ENCODE measurements around the gene MYOZ2. TPM values are rescaled to one million over a fixed set of nuclear protein-coding genes. Genes with fewer than 3 reads are reported as not detected.

The MYOZ2 gene
- total and polyA plus RNA-seq, 2 of the 13 experiments (the other 11 are each of a cell fraction or from before 2014, with no cell fraction given), result 0.03 TPM; not detected in 1

GRCh38 chr4:119130365-119131065, 5.1 kb upstream of the MYOZ2 start:
- 35% methylated on average over 4 of the region's 4 CpGs for WGBS (ENCODE audit: low lambda C conversion rate)
- Histone ChIP-seq H3K4me3 (replicated peaks in 1 of 3; ENCODE audit: insufficient read depth in 1 of 3, low read depth in 2 of 3, low read length in 3 of 3) (no peak overlapping the region), H2AFZ (ENCODE audit: low read length) (no peak overlapping the region), H3K27ac (ENCODE audit: extremely low read length, insufficient read depth, low read length) (no peak overlapping the region), H3K27me3 (ENCODE audit: control insufficient read depth in 1 of 2, insufficient read depth in 2 of 2, low read length in 2 of 2) (peaks cover 0 to 6% of the 10 kb centered on the region in 2 experiments; a peak in 1 of 5 replicates), H3K4me1 (ENCODE audit: insufficient read depth, low read length) (no peaks in the 10 kb centered on the region), H3K9me3 (ENCODE audit: low read length) (no peaks in the 10 kb centered on the region), H3K79me2 (ENCODE audit: insufficient read depth, low read length) (no peaks in the 10 kb centered on the region), H4K20me1 (ENCODE audit: insufficient read depth, low read length) (no peaks in the 10 kb centered on the region), H3K36me3 (replicated peaks in 1 of 2; ENCODE audit: control insufficient read depth in 1 of 2, insufficient read depth in 2 of 2, low read length in 2 of 2) (no peaks in the 10 kb centered on the region), H3K4me2 (ENCODE audit: low read depth, low read length) (no peak overlapping the region), H3K9ac (ENCODE audit: insufficient read depth, low read depth, low read length) (no peak overlapping the region)
- ChIA-PET CTCF (ENCODE audit: low intra/inter-chr PET ratio, low total read pairs) (no interaction called here), POLR2A (no interaction called here)
- in situ Hi-C loops (cut with HindIII; ENCODE audit: extremely low pct_ligation_motif_present, low pct_unique_long_range_greater_than_20kb) (no loop called here), intact Hi-C loops (cut with micrococcal nuclease; ENCODE audit: unreplicated experiment) (no loop called here)
- DNase-seq (ENCODE audit: low spot score) (no peak), ATAC-seq (no peak), FAIRE-seq (no peak)
- no TSS peak for BruUV-seq (replicated peaks)
- TF ChIP-seq TSC22D2 (CRISPR knock-in tag; IDR thresholded peaks at IDR 0.05; ENCODE audit: borderline replicate concordance) (no peak), PAF1 (CRISPR knock-in tag; IDR thresholded peaks at IDR 0.05) (no peak), SP4 (CRISPR knock-in tag; IDR thresholded peaks at IDR 0.05) (no peak), FOSL1 (CRISPR knock-in tag; IDR thresholded peaks at IDR 0.05; ENCODE audit: borderline replicate concordance) (no peak), ATF7 (IDR thresholded peaks at IDR 0.05) (no peak), ATF7 (CRISPR knock-in tag; IDR thresholded peaks at IDR 0.05) (no peak), ESRRA (CRISPR knock-in tag; IDR thresholded peaks at IDR 0.05; ENCODE audit: low read depth) (no peak), KAT7 (CRISPR knock-in tag; IDR thresholded peaks at IDR 0.05; ENCODE audit: borderline replicate concordance) (no peak), NFE2 (CRISPR knock-in tag; IDR thresholded peaks at IDR 0.05) (no peak), FOXP1 (IDR thresholded peaks at IDR 0.05) (no peak), FOXP1 (CRISPR knock-in tag; IDR thresholded peaks at IDR 0.05) (no peak), PLRG1 (conservative IDR thresholded peaks at IDR 0.05) (no peak), ETV6 (CRISPR knock-in tag; conservative IDR thresholded peaks at IDR 0.05) (no peak), STAT5B (CRISPR knock-in tag; IDR thresholded peaks at IDR 0.05) (no peak), EZH2 (conservative IDR thresholded peaks at IDR 0.05; ENCODE audit: low read depth, low read length) (no peak), SETDB1 (CRISPR knock-in tag; IDR thresholded peaks at IDR 0.05; ENCODE audit: borderline replicate concordance) (no peak), ZNF343 (CRISPR knock-in tag; IDR thresholded peaks at IDR 0.05) (no peak), ISX (CRISPR knock-in tag; conservative IDR thresholded peaks at IDR 0.05) (no peak), RFX3 (CRISPR knock-in tag; IDR thresholded peaks at IDR 0.05) (no peak), ZBTB1 (CRISPR knock-in tag; IDR thresholded peaks at IDR 0.05; ENCODE audit: borderline replicate concordance) (no peak)

Data from HepG2 (cell line).